ENCODE results near the gene ASAP2.
"Not testable (repeated sequence)": the region's sequence is repeated elsewhere in the genome, so short reads cannot be mapped to it uniquely, and the experiment has no call there.

ASAP2 gene

GRCh38 chr2:9212661-9213411 lies 6.2 kb downstream of the ASAP2 start:
- no peak for DNase-seq (ENCODE audit: low spot score)

- DNase-seq (ENCODE audit: low spot score) = no peak
Observed at GRCh38 chr2:9213477-9214051, 7.0 kb downstream of the ASAP2 start.

GRCh38 chr2:9214873-9215272 lies 8.3 kb downstream of the ASAP2 start:
- no peak for DNase-seq (ENCODE audit: low spot score)

- DNase-seq (ENCODE audit: low spot score) = no peak
Observed at GRCh38 chr2:9215680-9216079, 9.1 kb downstream of the ASAP2 start.

GRCh38 chr2:9216143-9216542 lies 9.5 kb downstream of the ASAP2 start:
- not testable (repeated sequence) for DNase-seq (ENCODE audit: low spot score)

- no peak for DNase-seq (ENCODE audit: low spot score)
Observed at GRCh38 chr2:9217838-9218770, 11.5 kb downstream of the ASAP2 start.

GRCh38 chr2:9219027-9219445 lies 12.4 kb downstream of the ASAP2 start:
- DNase-seq (ENCODE audit: low spot score) = no peak

- DNase-seq (ENCODE audit: low spot score) = no peak
Observed at GRCh38 chr2:9220201-9220600, 13.6 kb downstream of the ASAP2 start.

- DNase-seq (ENCODE audit: low spot score) = no peak
Observed at GRCh38 chr2:9221223-9221622, 14.6 kb downstream of the ASAP2 start.

- no peak for DNase-seq (ENCODE audit: low spot score)
Observed at GRCh38 chr2:9222239-9222892, 15.8 kb downstream of the ASAP2 start.

GRCh38 chr2:9222893-9223287 lies 16.3 kb downstream of the ASAP2 start:
- no peak for DNase-seq (ENCODE audit: low spot score)

GRCh38 chr2:9225806-9226205 lies 19.2 kb downstream of the ASAP2 start:
- DNase-seq (ENCODE audit: low spot score) = no peak

GRCh38 chr2:9226458-9227380 lies 20.1 kb downstream of the ASAP2 start:
- no peak for DNase-seq (ENCODE audit: low spot score)

GRCh38 chr2:9228088-9228751 lies 21.6 kb downstream of the ASAP2 start:
- DNase-seq (ENCODE audit: low spot score) = no peak

GRCh38 chr2:9228781-9229469 lies 22.3 kb downstream of the ASAP2 start:
- no peak for DNase-seq (ENCODE audit: low spot score)

GRCh38 chr2:9229470-9229820 lies 22.8 kb downstream of the ASAP2 start:
- DNase-seq (ENCODE audit: low spot score) = no peak

- no peak for DNase-seq (ENCODE audit: low spot score)
Observed at GRCh38 chr2:9230051-9230802, 23.6 kb downstream of the ASAP2 start.

GRCh38 chr2:9230881-9231280 lies 24.3 kb downstream of the ASAP2 start:
- DNase-seq (ENCODE audit: low spot score) = peak; percentile 43
